BJ (cell line): ENCODE results near the gene DOK5. TPM values are rescaled to one million over a fixed set of nuclear protein-coding genes. Genes with fewer than 3 reads are reported as not detected.

Experiments used
- CTCF ChIA-PET: fragments of 350-600 bp; formaldehyde crosslinking; extraction: SDS; loops from one replicate; lab custom pipeline; 2021; ENCODE audit warnings: antibody characterized with exemption, inconsistent platforms; lab: Yijun Ruan, JAX
- POLR2A ChIA-PET: fragments of 300-600 bp; sonication (Branson Sonifier 250); formaldehyde crosslinking; extraction: SDS; loops from one replicate; lab custom pipeline; 2021; ENCODE audit warnings: antibody characterized with exemption; lab: Charles Lee
- DNase-seq: peaks from one replicate; pipeline ENCODE4 v3.0.0-alpha.2; 2011; ENCODE audit warnings: low read depth
- H3K27me3 ChIP-seq: 2 replicates; pipeline ENCODE4 v1.6.0; 2011; ENCODE audit warnings: low read length; ENCODE audit not compliant: control insufficient read depth, insufficient read depth
- H3K36me3 ChIP-seq: 2 replicates; pipeline ENCODE4 v1.5.1; 2011; ENCODE audit warnings: low read length; ENCODE audit not compliant: control insufficient read depth, insufficient read depth
- H3K4me3 ChIP-seq: 2 replicates; pipeline ENCODE4 v1.5.1; 2011; ENCODE audit warnings: low read depth, mild to moderate bottlenecking, control low read depth, low read length
- CTCF ChIP-seq: IDR thresholded peaks from 2 replicates; pipeline ENCODE4 v1.5.1; 2011; ENCODE audit warnings: low read depth, mild to moderate bottlenecking, control low read depth, inconsistent platforms, low read length, moderate library complexity; ENCODE audit not compliant: insufficient read depth
- polyA plus RNA-seq: library from polyadenylated mRNA; depleted of rRNA; stranded (reverse); fragments of >200 nt; gene quantifications from 2 replicates; pipeline ENCODE4 v1.2.3, GENCODE V29; 2011

The DOK5 gene
- polyA plus RNA-seq, 1 experiment, result 0.26 TPM

GRCh38 chr20:54630582-54630981 lies 155.2 kb downstream of the DOK5 start:
- TF ChIP-seq CTCF, result no peak
- CTCF ChIA-PET, result no interaction called here
- H3K4me3 ChIP-seq, result no peak overlapping the region
- no peak for DNase-seq
- POLR2A ChIA-PET, result no interaction called here
- no peaks in the 10 kb centered on the region for H3K27me3 ChIP-seq
- H3K36me3 ChIP-seq, result no peaks in the 10 kb centered on the region

GRCh38 chr20:54631059-54631458 lies 155.7 kb downstream of the DOK5 start:
- no peaks in the 10 kb centered on the region for H3K36me3 ChIP-seq
- CTCF ChIA-PET, result no interaction called here
- no peak for DNase-seq
- POLR2A ChIA-PET, result no interaction called here
- TF ChIP-seq CTCF, result no peak
- no peaks in the 10 kb centered on the region for H3K27me3 ChIP-seq
- H3K4me3 ChIP-seq, result no peak overlapping the region

- ChIA-PET POLR2A (no interaction called here), CTCF (interaction anchor here (1.1 kb wide), 1 partner anchor 8 kb away, joined by 3 read pairs; no protein-coding TSS in a partner anchor)
- no peak for DNase-seq
- Histone ChIP-seq H3K27me3 (no peaks in the 10 kb centered on the region), H3K4me3 (no peak overlapping the region), H3K36me3 (no peaks in the 10 kb centered on the region)
- TF ChIP-seq CTCF, result no peak
These were observed 158.3 kb downstream of the DOK5 start for GRCh38 chr20:54633374-54634355.

- no peak overlapping the region for H3K4me3 ChIP-seq
- CTCF ChIA-PET, result no interaction called here
- H3K27me3 ChIP-seq, result no peaks in the 10 kb centered on the region
- no peak for TF ChIP-seq CTCF
- no peaks in the 10 kb centered on the region for H3K36me3 ChIP-seq
- POLR2A ChIA-PET, result no interaction called here
- DNase-seq, result no peak
These were observed 161.2 kb downstream of the DOK5 start for GRCh38 chr20:54636575-54636974.

- POLR2A ChIA-PET, result no interaction called here
- Histone ChIP-seq H3K36me3 (no peaks in the 10 kb centered on the region), H3K27me3 (no peaks in the 10 kb centered on the region), H3K4me3 (no peak overlapping the region)
- TF ChIP-seq CTCF, result no peak
- no peak for DNase-seq
- CTCF ChIA-PET, result no interaction called here
These were observed 164.5 kb downstream of the DOK5 start for GRCh38 chr20:54639941-54640340.
